WERI-Rb-1 (cell line): ENCODE data around the gene ADNP2.

Source experiments
- DNase-seq: peaks from one replicate; pipeline ENCODE4 v3.0.0-alpha.2; 2020
- H3K27ac ChIP-seq: fragments of 250-450 bp; sonication (Bioruptor Pico); 2 replicates; pipeline ENCODE4 v1.5.1; 2020; ENCODE audit warnings: mild to moderate bottlenecking, moderate library complexity
- H3K27me3 ChIP-seq: fragments of 250-450 bp; sonication (Bioruptor Pico); 2 replicates; pipeline ENCODE4 v1.5.1; 2021; ENCODE audit warnings: mild to moderate bottlenecking, low read depth, moderate library complexity; ENCODE audit not compliant: insufficient read depth, severe bottlenecking
- H3K36me3 ChIP-seq: fragments of 250-450 bp; sonication (Bioruptor Pico); 2 replicates; pipeline ENCODE4 v1.5.1; 2020; ENCODE audit warnings: mild to moderate bottlenecking, moderate library complexity
- H3K4me3 ChIP-seq: 2 replicates; pipeline ENCODE4 v1.5.1; 2011; ENCODE audit warnings: low read depth, mild to moderate bottlenecking, control low read depth, low read length
- H3K9me3 ChIP-seq: fragments of 250-450 bp; sonication (Bioruptor Pico); 2 replicates; pipeline ENCODE4 v1.5.1; 2021; ENCODE audit warnings: mild to moderate bottlenecking, moderate library complexity; ENCODE audit not compliant: severe bottlenecking
- TF ChIP-seq, protein P1 (sequence below): IDR thresholded peaks from 2 replicates; pipeline ENCODE4 v1.5.1; 2011; ENCODE audit warnings: low read depth, mild to moderate bottlenecking, control low read depth, inconsistent platforms, low read length

ADNP2 gene

DNA sequence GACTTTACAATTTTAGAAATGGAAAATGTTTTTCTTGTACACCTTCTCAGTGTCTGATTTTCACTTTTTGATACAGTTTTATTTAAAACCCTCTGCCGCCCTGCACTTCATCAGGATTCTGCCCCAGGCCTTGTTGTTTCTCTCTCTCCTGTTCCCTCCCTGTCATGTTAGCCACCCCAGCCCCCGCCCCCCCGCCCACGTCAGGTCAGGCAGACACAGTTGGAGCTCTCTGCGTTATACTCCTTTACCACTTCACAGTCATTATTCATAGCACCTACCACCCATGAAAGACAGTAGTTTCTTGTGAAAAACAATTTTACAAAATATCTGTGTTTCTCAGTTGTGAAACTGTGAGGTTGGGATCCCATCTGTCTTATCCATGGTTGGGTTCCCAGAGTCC is 21.5 kb downstream of the ADNP2 start:
- Histone ChIP-seq H3K27ac (no peak overlapping the region), H3K36me3 (peaks cover 77% of the 10 kb centered on the region), H3K4me3 (no peak overlapping the region), H3K27me3 (no peaks in the 10 kb centered on the region), H3K9me3 (no peaks in the 10 kb centered on the region)
- TF ChIP-seq, protein P1, sequence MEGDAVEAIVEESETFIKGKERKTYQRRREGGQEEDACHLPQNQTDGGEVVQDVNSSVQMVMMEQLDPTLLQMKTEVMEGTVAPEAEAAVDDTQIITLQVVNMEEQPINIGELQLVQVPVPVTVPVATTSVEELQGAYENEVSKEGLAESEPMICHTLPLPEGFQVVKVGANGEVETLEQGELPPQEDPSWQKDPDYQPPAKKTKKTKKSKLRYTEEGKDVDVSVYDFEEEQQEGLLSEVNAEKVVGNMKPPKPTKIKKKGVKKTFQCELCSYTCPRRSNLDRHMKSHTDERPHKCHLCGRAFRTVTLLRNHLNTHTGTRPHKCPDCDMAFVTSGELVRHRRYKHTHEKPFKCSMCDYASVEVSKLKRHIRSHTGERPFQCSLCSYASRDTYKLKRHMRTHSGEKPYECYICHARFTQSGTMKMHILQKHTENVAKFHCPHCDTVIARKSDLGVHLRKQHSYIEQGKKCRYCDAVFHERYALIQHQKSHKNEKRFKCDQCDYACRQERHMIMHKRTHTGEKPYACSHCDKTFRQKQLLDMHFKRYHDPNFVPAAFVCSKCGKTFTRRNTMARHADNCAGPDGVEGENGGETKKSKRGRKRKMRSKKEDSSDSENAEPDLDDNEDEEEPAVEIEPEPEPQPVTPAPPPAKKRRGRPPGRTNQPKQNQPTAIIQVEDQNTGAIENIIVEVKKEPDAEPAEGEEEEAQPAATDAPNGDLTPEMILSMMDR = no peak
- DNase-seq = no peak

- Histone ChIP-seq H3K4me3 (no peak overlapping the region), H3K27ac (no peak overlapping the region; the same call in 1 of the 2 replicates), H3K27me3 (no peaks in the 10 kb centered on the region), H3K36me3 (peaks cover 81% of the 10 kb centered on the region), H3K9me3 (no peaks in the 10 kb centered on the region)
- TF ChIP-seq, protein P1 = no peak
- no peak for DNase-seq
Measured at GRCh38 chr18:80132180-80132812, 23.2 kb downstream of the ADNP2 start.

DNA sequence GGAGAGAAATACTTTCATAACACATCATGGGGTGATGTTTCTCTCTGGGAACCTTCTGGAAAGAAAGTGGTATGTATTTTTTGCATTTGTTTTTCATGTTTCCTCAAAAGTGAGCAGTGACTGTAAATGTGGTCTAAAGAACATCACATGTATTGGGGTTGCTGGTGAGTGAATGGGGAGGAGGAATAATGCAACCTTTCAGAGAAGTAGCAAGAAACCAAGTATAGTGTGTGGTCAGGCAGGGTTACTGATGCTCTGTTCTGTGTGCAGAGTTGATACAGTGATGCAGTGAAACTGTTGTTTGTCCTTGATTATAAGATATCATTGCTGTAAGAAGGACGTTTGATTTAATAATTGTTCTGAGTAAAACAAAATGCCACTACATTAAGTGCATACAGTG is 24.1 kb downstream of the ADNP2 start:
- H3K27me3 ChIP-seq = no peaks in the 10 kb centered on the region
- H3K4me3 ChIP-seq = no peak overlapping the region
- no peak for DNase-seq
- TF ChIP-seq, protein P1 = no peak
- no peaks in the 10 kb centered on the region for H3K9me3 ChIP-seq
- H3K27ac ChIP-seq = no peak overlapping the region
- H3K36me3 ChIP-seq = peaks cover 81% of the 10 kb centered on the region

DNA sequence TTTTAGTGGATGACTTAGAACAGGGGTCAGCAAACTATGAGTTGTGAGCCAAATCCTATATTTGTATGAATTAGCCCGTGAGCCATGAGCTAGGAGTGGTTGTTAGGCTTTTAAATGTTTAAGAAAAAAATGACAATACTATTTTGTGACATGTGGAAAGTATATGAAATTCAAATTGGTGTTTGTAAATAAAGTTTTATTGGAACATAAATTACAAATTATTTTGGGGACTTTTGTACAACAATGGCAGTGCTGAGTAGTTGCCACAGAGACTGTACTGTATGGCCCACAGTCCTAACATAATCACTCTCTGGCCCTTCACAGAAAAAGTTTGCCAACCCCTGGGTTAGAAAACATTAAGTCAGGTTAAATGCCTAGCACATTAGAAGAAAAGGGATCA is 26.1 kb downstream of the ADNP2 start:
- DNase-seq = no peak
- Histone ChIP-seq H3K36me3 (peaks cover 85% of the 10 kb centered on the region), H3K27ac (no peak overlapping the region), H3K4me3 (no peak overlapping the region), H3K27me3 (no peaks in the 10 kb centered on the region), H3K9me3 (no peaks in the 10 kb centered on the region)
- TF ChIP-seq, protein P1 = no peak

DNA sequence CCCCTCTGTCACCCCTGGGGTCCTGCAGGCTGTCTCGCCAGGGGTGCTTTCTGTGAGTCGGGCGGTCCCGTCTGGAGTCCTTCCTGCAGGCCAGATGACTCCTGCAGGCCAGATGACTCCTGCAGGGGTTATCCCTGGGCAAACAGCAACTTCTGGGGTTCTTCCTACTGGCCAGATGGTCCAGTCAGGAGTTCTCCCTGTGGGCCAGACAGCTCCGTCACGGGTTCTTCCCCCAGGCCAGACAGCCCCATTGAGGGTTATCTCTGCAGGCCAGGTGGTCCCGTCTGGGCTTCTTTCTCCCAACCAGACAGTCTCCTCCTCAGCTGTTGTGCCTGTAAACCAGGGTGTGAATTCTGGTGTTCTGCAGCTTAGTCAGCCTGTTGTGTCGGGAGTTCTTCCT is 27.6 kb downstream of the ADNP2 start:
- peaks cover 84% of the 10 kb centered on the region for H3K36me3 ChIP-seq
- peak overlapping the region; percentile 59 for H3K27ac ChIP-seq
- TF ChIP-seq, protein P1 = no peak
- H3K9me3 ChIP-seq = no peaks in the 10 kb centered on the region
- no peaks in the 10 kb centered on the region for H3K27me3 ChIP-seq
- DNase-seq = peak; percentile 62
- H3K4me3 ChIP-seq = no peak overlapping the region

DNA sequence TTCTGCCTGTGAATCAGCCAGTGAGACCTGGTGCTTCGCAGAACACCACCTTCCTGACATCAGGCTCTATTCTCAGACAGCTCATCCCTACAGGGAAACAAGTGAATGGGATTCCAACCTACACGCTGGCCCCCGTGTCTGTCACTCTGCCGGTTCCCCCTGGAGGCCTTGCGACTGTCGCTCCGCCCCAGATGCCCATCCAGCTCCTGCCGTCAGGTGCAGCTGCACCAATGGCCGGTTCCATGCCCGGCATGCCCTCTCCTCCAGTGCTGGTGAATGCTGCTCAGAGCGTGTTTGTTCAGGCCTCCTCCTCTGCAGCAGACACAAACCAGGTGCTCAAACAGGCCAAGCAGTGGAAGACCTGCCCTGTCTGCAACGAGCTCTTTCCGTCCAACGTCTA is 28.1 kb downstream of the ADNP2 start:
- no peak for DNase-seq
- Histone ChIP-seq H3K36me3 (peaks cover 79% of the 10 kb centered on the region), H3K27me3 (no peaks in the 10 kb centered on the region), H3K4me3 (no peak overlapping the region), H3K9me3 (no peaks in the 10 kb centered on the region), H3K27ac (peak overlapping the region; percentile 48)
- TF ChIP-seq, protein P1 = no peak
